ENCODE data around the gene CDKN2AIP. TPM values are rescaled to one million over a fixed set of nuclear protein-coding genes. Genes with fewer than 3 reads are reported as not detected.
A peak's percentile ranks its signal among the peaks of the same experiment; 100 is the strongest.

The CDKN2AIP gene
- total RNA-seq, 4 donors from 2014 or later = 16.1 to 25.2 (median 20.1) TPM

- peak; percentile 82 for DNase-seq (ENCODE audit: low spot score)
- peak; percentile 89 for ATAC-seq (ENCODE audit: low FRiP score)
- peak in 2 of 3 donors; percentile 53 to 73 for TF ChIP-seq CTCF (IDR thresholded peaks at IDR 0.05)
Measured at GRCh38 chr4:183407128-183407585, 37.3 kb upstream of the CDKN2AIP start.

GRCh38 chr4:183407635-183408464 lies 36.6 kb upstream of the CDKN2AIP start:
- no peak for ATAC-seq (ENCODE audit: low FRiP score)

GRCh38 chr4:183408796-183409195 lies 35.6 kb upstream of the CDKN2AIP start:
- DNase-seq (ENCODE audit: low spot score) (no peak), ATAC-seq (ENCODE audit: low FRiP score) (no peak)
- no peak for TF ChIP-seq CTCF (IDR thresholded peaks at IDR 0.05)

More at GRCh38 chr4:183407635-183408464, 36.6 kb upstream of the CDKN2AIP start:
- no peak for DNase-seq (ENCODE audit: low spot score)
- no peak for TF ChIP-seq CTCF (IDR thresholded peaks at IDR 0.05)

- ATAC-seq (ENCODE audit: low FRiP score) (no peak), DNase-seq (ENCODE audit: low spot score) (no peak)
- no peak for TF ChIP-seq CTCF (IDR thresholded peaks at IDR 0.05)
Measured at GRCh38 chr4:183409483-183409882, 35.0 kb upstream of the CDKN2AIP start.

- ATAC-seq (ENCODE audit: low FRiP score) (no peak), DNase-seq (ENCODE audit: low spot score) (no peak)
- TF ChIP-seq CTCF (IDR thresholded peaks at IDR 0.05) = no peak
Measured at GRCh38 chr4:183409934-183410333, 34.5 kb upstream of the CDKN2AIP start.

- DNase-seq (ENCODE audit: low spot score) = no peak
- no peak for ATAC-seq (ENCODE audit: low FRiP score)
- TF ChIP-seq CTCF (IDR thresholded peaks at IDR 0.05) = no peak
Measured at GRCh38 chr4:183411291-183411861, 33.1 kb upstream of the CDKN2AIP start.

Data from omental fat pad (tissue), 4 donors.